ENCODE measurements around the gene LRRC39.

The LRRC39 gene

DNA sequence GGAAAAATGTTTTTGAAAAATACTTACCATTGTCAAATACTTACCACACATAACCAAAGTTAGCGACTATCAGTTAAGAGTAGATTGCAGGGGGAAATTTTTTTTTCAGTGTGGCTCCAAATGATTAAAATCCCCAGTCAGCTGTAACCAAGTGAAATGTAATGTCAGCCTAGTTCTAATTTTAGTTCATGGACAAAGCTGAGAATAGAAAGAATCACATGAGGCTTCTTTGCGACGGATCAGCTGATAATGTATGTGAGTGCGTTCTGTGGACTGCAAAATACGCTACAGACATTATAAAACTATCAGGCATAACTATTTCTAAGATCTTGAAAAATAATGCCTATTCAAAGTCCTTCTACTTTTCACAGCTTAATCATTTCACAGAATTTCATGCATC lies at the start of gene LRRC39:
TSS of gene LRRC39 (minus strand) at position 166 of the 400 bp plus-strand sequence. CDS start 9,740 bp downstream, outside the sequence.
- H3K4me3 Mint-ChIP-seq: peak within 1 kb of the TSS; percentile 14 to 92 (median 83)
- peaks cover 8% of the 10 kb centered on the region for H3K9me3 Mint-ChIP-seq
- peaks cover 10% of the 10 kb centered on the region for H3K4me1 Mint-ChIP-seq
- H3K27ac Mint-ChIP-seq: peak within 1 kb of the TSS; percentile 0 to 31 (median 26)
- no peaks in the 10 kb centered on the region for H3K27me3 Mint-ChIP-seq (ENCODE audit: low read depth)
- peaks cover 10% of the 10 kb centered on the region for H3K36me3 Mint-ChIP-seq (ENCODE audit: low read depth)
- TF ChIP-seq, protein P1, sequence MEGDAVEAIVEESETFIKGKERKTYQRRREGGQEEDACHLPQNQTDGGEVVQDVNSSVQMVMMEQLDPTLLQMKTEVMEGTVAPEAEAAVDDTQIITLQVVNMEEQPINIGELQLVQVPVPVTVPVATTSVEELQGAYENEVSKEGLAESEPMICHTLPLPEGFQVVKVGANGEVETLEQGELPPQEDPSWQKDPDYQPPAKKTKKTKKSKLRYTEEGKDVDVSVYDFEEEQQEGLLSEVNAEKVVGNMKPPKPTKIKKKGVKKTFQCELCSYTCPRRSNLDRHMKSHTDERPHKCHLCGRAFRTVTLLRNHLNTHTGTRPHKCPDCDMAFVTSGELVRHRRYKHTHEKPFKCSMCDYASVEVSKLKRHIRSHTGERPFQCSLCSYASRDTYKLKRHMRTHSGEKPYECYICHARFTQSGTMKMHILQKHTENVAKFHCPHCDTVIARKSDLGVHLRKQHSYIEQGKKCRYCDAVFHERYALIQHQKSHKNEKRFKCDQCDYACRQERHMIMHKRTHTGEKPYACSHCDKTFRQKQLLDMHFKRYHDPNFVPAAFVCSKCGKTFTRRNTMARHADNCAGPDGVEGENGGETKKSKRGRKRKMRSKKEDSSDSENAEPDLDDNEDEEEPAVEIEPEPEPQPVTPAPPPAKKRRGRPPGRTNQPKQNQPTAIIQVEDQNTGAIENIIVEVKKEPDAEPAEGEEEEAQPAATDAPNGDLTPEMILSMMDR (IDR thresholded peaks at IDR 0.05; ENCODE audit: unreplicated experiment in 3 of 3): no peak

DNA sequence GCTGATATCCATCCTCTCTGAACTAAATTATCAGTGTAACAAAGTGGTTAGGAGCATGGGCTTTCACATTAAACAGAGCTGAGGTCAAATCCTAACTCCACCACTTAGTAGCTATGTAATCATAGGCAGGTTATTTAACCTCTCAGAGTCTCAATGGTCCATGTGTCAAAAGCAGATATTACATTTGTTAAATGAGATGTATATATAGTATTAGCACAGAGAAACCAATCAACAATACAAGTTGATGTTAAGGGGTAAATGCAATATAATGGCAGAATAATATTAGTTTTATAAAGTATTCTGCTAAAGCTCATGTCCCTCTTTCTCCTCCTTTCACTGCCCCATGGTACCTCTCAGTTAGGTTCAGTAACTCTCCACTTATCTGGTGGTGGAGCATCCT lies 44.4 kb upstream of the LRRC39 start:
- no peaks in the 10 kb centered on the region for H3K4me1 Mint-ChIP-seq
- H3K27me3 Mint-ChIP-seq (ENCODE audit: low read depth): no peaks in the 10 kb centered on the region
- H3K36me3 Mint-ChIP-seq (ENCODE audit: low read depth): peaks cover 12% of the 10 kb centered on the region
- TF ChIP-seq, protein P1 (IDR thresholded peaks at IDR 0.05; ENCODE audit: unreplicated experiment in 3 of 3): no peak
- no peak overlapping the region for H3K4me3 Mint-ChIP-seq
- no peak overlapping the region for H3K27ac Mint-ChIP-seq
- no peaks in the 10 kb centered on the region for H3K9me3 Mint-ChIP-seq

DNA sequence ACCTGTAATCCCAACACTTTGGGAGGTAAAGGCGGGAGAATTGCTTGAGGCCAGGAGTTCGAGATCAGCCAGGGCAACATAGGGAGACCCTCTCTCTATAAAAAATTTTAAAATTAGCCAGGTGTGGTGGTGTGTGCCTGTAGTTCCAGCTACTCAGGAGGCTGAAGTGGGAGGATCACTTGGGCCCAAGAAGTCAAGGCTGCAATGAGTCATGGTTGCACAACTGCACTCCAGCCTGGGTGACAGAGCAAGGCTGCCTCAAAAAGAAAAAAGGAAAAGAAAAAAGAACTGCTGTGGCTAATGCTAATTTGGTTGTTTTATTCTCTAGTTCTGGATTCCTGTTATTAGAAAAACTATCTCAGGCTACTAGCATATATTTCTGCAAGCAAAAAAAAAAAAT lies 41.8 kb upstream of the LRRC39 start:
- TF ChIP-seq, protein P1 (IDR thresholded peaks at IDR 0.05; ENCODE audit: unreplicated experiment in 3 of 3): no peak
- Mint-ChIP-seq H3K27ac (no peak overlapping the region), H3K9me3 (no peaks in the 10 kb centered on the region), H3K4me1 (no peaks in the 10 kb centered on the region), H3K4me3 (no peak overlapping the region), H3K36me3 (ENCODE audit: low read depth) (peaks cover 22% of the 10 kb centered on the region), H3K27me3 (ENCODE audit: low read depth) (no peaks in the 10 kb centered on the region)

DNA sequence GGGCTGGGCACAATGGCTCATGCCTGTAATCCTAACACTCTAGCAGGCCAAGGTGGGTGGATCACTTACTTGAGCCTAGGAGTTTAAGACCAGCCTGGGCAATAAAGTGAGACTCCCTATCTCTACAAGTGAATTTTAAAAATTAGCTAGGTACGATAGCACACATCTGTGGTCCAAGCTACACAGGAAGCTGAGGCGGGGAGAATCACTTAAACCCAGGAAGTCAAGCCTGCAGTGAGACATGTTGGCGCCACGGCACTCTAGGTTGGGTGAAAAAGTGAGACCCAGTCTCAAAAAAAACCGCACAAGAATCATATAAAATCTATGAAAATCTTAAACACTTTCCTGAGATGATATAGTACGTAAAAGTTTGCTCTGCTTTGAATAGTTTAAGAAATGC lies 41.4 kb upstream of the LRRC39 start:
- Mint-ChIP-seq H3K9me3 (no peaks in the 10 kb centered on the region), H3K4me1 (no peaks in the 10 kb centered on the region), H3K4me3 (no peak overlapping the region), H3K36me3 (ENCODE audit: low read depth) (peaks cover 24% of the 10 kb centered on the region), H3K27me3 (ENCODE audit: low read depth) (no peaks in the 10 kb centered on the region), H3K27ac (no peak overlapping the region)
- TF ChIP-seq, protein P1 (IDR thresholded peaks at IDR 0.05; ENCODE audit: unreplicated experiment in 3 of 3): no peak

DNA sequence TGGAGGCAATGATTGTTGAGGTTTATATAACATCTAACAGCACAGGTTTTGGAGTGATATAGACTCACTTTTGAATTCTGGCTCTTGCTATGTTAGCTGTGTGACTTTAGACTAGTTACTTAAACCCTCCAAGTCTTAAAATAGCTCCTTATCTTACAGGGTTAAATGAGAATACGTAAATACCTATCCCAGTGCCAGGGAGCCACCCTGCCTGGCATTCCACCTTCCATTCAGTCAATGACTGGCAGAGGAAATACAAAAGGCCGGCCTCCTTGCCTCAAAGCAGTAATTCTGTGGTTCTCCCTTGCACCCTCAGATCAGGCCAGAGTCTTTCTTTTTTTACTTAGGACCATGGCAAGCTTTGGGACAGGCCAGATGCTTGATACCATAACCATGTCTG lies 39.8 kb upstream of the LRRC39 start:
- no peaks in the 10 kb centered on the region for H3K27me3 Mint-ChIP-seq (ENCODE audit: low read depth)
- no peaks in the 10 kb centered on the region for H3K9me3 Mint-ChIP-seq
- no peaks in the 10 kb centered on the region for H3K4me1 Mint-ChIP-seq
- no peak overlapping the region for H3K27ac Mint-ChIP-seq
- H3K36me3 Mint-ChIP-seq (ENCODE audit: low read depth): peaks cover 27% of the 10 kb centered on the region
- TF ChIP-seq, protein P1 (IDR thresholded peaks at IDR 0.05; ENCODE audit: unreplicated experiment in 3 of 3): no peak
- H3K4me3 Mint-ChIP-seq: no peak overlapping the region

DNA sequence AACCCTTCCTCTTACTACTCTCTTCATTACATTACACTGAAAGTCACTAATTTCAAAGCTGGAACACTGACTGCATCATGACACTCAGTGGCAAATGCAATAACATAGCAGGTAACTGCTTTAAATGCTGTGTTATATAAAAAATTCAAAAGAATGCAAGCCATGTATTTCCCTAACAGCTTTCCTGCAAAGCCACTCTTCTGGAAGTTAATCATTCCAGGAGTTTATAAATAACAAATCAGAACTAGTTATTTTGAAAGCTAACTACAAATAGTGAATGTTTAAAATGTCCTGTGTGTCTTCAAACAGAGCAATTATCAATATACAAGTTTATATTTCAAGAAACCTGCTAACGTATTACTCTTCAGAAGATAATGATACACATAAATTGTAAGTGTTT lies 37.0 kb upstream of the LRRC39 start:
- H3K4me3 Mint-ChIP-seq: no peak overlapping the region
- H3K9me3 Mint-ChIP-seq: no peaks in the 10 kb centered on the region
- H3K4me1 Mint-ChIP-seq: no peaks in the 10 kb centered on the region
- H3K36me3 Mint-ChIP-seq (ENCODE audit: low read depth): peaks cover 39% of the 10 kb centered on the region
- no peaks in the 10 kb centered on the region for H3K27me3 Mint-ChIP-seq (ENCODE audit: low read depth)
- peak overlapping the region; percentile 64 to 87 (median 82) for H3K27ac Mint-ChIP-seq
- TF ChIP-seq, protein P1 (IDR thresholded peaks at IDR 0.05; ENCODE audit: unreplicated experiment in 3 of 3): no peak
